ENCODE data around the gene SLC45A1.
A peak's percentile ranks its signal among the peaks of the same experiment; 100 is the strongest.

The SLC45A1 gene

DNA sequence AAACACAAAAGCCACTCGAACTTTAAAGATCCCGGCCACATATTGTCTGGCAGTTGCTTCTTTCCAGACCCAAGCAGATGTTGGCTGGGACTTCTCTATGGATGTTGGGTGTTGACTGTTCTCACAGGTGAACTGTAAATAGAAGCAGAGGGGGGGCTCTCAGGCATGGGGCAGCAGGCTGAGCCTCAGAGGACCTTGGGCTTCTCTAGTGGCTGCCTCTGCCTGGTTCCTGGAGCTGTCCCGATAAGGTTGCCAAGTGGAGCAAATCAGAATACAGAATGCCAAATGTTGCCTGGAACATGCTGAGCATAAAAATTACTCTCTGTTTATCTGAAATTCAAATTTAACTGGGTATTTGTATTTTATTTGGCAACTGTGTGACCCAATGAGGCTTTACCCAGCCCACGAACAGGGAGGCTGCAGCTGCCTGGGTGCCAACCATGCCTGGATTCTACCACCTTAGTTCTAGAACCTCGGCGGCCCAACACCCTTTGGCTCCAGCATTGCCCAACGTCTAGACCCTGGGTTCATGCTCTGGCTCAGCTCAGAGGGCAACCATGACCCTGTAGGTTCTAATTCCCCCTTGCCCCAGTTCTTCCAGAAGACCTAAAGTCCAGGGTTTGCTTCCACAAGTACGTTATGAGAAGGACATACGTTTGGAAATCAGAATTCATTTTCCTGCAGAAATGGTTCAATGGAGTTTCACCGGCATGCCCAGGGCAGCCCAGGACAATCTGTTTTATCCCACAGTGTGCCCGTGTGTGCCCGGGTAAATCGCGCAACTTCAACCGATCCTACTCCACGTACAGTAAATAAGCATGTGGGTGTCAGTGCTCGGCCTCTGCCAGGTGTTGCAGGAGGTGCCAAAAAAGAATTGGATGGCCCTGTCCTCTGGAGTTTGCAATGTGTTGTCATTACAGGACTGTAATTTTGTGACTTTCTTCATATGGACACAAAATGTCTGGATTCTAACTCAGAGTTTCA is 5.4 kb upstream of the SLC45A1 start:
- no peak for DNase-seq

DNA sequence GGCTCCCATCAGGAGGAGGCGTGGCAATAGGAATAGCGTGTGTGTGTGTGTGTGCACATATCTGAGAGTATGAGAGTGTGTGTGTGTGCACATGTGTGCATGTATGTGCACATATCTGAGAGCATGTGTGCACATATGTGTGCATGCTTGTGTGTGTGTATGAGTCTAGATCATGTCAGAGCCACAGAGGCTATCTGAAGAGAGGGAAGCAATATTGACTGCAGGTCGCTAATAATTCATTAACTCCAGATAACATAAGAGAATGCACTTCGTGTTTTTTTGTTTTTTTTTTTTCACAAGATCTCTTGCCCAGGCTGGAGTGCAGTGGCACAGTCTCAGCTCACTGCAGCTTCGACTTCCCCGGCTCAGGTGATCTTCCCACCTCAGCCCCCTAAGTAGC is 4.7 kb upstream of the SLC45A1 start:
- no peak for DNase-seq

DNA sequence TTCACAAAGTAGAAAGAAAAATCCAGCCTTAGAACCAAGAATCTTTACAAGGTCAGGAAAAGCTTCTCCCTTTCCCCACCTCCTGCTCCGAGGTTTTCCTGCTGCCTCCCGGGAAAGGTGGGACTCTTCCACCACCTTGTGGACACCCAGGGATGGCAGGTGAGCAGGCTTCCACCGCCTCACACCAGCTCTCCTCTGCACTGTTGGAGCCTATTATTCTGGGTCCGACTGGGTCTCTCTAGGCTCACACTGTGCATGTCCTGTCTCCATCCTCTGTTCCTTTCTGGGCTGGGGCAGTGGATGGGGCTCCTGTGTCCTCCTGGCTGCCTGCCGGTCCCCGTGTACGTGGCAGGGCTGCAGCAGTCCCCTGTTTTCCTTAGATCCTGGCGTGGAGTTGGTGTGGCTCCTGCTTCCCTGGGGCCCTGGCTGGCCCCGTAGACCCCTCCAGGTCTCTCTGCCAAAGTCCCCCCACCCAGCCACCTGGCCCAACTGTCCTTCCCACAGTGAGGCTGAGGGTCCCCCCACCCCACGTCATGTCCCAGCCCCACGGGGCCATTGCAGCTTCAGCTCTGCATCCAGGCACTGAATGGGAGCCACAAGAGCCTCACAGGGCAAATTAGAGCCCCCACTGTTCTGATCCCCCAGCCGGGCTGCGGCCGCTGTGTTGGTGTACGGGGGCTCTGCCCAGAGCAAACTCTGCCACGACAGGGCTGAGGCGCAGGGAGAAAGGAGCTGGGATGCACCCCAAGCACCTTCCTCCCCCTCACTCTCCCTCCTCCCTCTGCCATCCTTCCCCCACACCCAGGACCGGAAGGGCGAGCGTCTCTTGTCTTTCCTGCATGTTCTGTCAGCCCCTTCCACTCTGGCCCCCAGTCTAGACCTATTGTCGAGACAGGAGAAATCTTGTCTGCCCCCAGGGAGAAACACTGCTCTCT is 3.3 kb upstream of the SLC45A1 start:
- peak; percentile 26 for DNase-seq

DNA sequence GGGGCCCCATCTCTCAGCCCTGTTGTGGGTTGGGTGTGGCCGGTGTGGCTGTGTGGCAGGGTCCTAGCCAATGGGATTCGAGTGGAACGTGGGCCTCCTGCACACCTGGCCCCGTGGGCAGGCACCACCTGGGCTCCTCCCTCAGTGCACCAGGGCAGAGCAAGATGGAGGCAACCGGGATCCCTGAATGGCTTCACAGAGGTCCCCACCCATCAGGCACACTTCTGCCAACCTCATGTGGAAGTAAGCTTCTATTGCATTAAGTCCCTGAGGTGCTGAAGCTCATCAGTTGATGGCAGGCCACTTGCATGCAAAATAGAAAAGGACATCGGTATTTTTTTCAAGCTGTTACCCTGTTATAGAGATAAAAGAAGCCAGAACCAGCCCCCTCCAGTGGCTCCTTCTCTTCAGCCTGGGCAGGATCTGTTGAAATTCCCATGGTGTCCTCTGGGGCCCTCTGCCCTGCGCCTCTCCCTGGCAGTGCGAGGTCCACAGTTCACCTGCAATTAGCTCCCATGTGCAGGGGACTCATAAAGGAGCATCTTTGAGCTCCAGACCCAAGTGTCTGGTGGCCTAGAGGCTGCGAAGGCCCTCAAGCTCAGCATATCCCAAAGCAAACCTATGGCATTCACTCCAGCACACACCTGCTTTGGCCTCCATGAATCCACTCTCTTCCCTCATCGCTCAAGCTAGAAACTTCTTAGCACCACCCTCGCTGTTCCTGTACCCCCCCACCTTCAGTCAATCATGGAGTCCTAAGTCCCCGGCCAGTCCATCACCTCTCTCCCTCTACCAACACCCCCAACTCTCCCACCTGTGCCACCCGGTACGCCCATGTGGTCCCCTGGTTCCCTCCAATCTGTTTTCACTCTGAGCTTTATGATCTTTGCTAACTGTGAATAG is 2.1 kb upstream of the SLC45A1 start:
- DNase-seq = no peak

DNA sequence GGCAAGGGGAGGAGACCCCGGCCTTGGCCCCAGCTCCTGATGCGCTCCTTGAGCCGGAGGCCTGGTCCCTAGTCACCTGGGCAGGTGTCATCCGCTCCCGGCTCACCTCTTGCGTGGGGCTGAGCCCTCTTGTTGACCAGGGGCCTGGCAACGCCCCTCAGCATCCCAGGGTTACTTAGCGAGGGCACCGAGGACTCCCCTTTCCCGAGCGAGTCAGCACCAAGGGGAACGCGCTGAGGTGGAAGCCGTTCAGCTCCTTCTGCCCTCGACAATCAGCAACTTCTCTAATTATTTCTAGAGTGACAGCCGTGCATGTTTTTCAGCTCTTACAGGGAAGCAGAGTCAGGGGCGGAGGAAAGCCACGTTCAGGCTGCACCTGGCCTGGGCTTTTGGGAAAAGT is 522 bp downstream of the SLC45A1 start:
- no peak for DNase-seq

DNA sequence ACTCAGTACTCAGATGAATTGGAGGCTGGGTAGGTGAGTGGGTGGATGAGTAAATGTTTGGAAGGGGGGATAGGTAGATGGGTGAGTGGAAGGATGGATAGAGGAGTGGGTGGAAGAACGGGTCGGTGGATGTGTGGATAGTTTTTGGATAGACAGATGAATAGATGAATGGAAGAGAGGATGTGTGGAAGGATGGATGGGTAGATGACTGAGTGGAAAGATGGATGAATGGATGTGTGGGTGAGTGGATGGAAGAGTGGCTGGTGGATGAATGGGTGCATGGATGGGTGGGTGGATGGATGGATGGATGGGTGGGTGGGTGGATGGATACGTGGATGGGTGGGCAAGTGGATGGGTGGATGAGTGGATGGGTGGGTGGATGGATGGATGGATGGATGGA is 3.7 kb downstream of the SLC45A1 start:
- DNase-seq = no peak

DNA sequence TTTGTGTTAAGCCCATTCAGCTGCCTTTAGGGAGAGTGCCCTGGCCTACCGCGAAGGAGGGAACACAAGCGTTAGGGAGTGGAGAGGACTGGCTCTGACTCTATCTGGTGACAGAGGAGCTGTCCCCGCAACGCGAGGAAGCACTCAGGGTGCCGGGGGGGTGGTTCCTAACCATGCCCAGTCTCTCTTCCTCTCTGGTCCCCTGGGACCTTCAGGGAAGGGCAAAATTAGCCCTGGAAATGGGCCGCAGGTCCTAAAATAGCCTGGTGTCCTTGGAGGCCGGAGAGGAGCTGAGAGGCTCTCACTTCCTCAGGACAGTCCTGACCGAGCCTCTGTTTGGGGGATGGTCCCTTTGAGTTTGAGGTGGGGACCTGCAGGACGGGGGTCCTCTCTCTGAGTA is 5.8 kb downstream of the SLC45A1 start:
- DNase-seq = no peak

DNA sequence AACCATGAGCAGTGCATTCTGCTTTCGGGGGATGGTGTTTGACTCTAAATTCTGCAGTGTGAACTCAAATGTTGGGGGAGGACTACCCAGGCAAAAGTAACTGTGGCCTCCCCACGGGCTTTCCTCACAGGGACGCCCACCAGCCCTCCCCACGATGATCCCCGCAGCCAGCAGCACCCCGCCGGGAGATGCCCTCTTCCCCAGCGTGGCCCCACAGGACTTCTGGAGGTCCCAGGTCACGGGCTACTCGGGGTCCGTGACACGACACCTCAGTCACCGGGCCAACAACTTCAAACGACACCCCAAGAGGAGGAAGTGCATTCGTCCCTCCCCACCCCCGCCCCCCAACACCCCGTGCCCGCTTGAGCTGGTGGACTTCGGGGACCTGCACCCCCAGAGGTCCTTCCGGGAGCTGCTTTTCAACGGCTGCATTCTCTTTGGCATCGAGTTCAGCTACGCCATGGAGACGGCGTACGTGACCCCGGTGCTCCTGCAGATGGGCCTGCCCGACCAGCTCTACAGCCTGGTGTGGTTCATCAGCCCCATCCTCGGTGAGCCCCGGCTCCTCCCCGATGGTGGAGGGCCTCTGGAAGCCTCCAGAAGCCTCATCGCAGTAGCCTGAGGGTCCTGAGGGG is 6.4 kb downstream of the SLC45A1 start:
- no peak for DNase-seq

DNA sequence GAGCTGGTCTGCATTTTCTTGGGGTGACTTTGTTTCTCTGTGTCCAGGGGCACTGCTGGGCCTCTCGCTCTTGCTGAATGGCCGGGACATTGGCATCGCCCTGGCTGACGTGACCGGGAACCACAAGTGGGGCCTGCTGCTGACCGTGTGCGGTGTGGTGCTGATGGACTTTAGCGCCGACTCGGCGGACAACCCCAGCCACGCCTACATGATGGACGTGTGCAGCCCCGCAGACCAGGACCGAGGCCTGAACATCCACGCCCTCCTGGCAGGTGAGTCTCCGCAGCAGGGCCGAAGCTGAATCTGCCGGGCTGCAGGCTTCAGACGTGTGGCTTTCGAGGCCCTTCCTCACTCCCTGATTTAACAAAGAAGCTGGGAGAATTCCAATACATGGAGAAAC is 7.9 kb downstream of the SLC45A1 start:
- no peak for DNase-seq

DNA sequence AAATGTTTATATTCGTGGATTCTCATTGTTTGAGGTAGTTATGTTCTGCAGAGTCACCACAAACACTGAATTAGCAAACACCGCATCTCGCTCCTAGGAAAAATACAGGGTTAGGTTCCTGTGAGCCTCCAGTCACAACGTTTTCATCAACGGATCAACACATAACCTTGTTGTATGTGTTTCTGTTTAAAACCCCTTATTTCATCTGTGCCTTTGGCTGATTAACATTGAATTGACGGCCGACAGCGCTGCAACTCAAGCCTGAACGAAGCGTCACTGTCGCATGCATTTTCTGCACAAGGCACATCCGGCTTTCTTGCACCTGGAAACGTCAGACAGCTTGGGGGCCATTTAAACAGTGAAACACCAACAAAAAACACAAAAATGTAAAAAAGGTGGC is 8.4 kb downstream of the SLC45A1 start:
- DNase-seq = no peak

DNA sequence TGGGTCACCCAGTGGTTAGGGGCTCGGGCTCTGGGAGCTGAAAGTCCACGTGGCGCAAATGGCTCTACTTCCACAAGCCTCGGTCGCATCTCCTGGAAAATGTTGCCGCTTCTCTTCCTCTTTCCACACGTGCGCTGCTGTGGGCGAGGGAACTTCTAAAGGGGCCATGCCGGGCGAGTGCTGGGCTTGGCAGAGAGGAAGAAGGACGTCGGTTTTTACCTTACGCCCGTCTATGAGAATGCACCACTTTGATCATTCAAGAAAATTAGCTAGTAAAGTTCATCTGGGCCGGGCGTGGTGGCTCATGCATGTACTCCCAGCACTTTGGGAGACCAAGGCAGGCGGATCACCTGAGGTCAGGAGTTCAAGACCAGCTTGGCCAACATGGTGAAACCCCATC is 10.4 kb downstream of the SLC45A1 start:
- no peak for DNase-seq

DNA sequence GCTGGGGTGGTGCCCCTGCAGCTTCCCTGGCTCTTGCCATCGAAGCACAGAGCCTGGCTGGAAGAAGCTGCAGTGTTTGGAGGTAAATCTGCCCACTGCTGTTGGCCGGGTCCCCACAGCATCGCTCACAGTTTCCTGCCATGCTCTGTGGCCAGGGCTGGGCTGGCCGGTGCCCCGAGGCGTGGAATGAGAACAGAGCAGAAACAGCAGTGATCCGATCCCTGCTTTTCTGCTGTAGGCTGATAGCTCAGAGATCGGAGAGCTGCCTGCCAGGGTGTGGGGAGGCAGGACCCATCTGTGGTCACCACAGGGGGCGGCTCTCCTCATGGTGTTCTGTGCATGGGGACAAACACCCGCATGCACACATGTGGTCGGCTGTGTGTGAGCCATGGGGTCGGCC is 11.5 kb downstream of the SLC45A1 start:
- DNase-seq = no peak

DNA sequence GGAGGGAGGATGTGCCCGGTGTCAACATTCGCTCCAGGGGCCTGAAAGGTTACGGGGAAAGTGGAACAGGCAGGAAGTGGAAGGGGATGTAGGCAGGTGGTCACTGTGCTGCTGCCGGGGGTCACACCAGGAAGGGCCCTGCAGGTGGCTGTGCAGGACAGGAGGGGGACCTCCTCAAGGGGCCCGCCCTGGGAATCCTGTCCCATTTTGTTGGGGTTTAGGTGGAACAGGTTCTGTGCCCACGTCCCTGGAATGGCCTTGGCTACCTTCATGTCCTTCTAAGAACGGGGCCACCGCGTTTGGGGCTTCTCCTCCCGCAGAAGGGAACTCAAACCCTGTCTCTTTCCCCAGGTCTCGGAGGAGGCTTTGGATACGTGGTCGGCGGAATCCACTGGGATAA is 11.9 kb downstream of the SLC45A1 start:
- no peak for DNase-seq

DNA sequence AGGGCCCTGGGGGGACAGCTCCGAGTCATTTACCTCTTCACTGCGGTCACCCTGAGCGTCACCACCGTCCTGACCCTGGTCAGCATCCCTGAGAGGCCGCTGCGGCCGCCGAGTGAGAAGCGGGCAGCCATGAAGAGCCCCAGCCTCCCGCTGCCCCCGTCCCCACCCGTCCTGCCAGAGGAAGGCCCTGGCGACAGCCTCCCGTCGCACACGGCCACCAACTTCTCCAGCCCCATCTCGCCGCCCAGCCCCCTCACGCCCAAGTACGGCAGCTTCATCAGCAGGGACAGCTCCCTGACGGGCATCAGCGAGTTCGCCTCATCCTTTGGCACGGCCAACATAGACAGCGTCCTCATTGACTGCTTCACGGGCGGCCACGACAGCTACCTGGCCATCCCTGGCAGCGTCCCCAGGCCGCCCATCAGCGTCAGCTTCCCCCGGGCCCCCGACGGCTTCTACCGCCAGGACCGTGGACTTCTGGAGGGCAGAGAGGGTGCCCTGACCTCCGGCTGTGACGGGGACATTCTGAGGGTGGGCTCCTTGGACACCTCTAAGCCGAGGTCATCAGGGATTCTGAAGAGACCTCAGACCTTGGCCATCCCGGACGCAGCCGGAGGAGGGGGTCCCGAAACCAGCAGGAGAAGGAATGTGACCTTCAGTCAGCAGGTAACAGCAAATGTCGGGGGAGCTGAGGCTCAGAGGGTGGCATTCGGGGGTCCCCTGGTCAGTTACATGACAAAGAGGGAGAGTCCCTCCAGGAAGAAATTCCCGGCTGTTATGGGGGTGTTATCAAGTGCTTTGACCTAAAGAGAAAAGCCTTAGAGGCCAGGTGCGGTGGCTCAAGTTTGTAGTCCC is 12.6 kb downstream of the SLC45A1 start:
- DNase-seq = no peak

DNA sequence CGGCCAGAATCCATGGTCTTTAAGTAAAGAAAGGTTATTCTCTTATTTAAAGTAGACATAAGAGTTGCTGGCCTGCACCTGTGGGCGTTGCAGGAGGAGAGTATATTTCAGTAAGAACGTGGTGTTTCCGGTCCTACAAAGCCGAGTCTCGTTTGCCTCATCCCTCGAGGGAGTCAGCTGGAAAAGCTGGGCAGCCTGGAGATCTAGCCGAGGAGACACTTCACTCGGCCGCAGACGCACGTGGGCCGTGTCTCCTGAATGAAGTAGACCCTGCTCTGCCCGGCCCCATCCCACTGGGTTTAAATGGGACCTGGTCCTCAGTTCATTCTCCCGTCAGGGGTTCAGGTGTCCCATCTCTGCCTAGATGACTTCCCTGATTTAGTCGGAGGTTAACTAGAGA is 14.9 kb downstream of the SLC45A1 start:
- DNase-seq = no peak

DNA sequence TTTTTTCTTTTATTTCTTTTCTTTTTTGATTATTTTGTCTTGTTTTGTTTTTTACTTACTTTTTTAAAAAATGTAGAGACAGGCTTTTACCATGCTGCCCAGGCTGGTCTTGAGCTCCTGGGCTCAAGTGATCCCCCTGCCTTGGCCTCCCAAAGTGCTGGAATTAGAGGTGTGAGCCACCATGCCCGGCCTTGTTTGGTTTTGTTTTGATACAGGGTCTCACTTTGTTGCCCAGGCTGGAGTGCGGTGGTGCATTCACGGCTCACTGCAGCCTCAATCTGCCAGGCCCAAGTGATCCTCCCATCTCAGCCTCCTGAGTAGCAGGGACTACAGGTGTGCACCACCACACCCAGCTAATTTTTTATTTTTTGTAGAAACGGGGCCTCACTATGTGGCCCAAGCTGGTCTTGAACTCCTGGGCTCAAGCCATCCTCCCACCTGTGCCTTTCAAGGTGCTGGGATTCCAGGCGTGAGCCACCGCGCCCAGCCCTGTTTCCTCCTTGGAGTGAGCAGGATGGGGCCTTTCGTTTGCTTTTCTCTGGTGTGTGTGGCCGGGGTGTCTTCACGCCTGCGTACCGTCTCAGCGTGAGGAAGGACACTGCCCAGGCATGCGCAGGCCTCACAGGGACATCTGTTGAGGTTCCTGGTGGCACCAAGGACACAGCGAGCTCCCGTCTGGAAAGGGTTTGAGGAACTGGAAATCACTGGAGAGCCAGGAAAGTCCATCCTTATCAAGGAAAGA is 15.5 kb downstream of the SLC45A1 start:
- no peak for DNase-seq

DNA sequence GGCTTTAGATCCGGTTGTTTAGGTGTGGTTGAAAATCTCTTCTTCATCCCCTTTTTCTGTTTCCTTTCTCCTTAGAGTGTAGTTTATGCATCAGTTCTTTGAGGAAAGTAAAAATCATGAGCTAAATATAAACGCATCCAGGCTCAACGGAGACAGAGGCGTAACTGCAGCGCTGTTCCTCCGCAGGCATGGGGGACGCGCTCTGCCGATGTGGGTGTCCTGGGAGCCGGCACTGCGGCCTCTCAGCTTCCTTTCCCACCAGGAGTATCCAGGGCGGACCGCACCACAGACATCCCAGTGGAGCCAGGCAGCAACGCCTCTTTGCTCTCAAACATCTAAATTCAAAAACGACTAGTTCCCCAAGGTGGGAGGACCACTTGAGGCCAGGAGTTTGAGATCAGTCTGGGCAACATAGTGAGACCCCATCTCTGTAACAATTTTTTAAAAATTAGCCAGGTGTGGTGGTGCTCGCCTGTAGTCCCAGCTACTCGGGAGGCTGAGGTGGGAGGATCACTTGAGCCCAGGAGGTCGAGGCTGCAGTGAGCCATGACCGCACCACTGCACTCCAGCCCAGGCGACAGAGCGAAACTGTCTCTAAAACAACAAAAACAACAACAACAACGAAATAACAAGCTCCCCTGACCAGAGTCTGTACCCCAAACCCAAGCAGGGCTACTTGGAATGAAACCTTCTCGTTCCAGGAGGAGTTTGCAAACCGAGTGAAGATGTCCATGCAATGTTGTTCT is 16.4 kb downstream of the SLC45A1 start:
- no peak for DNase-seq

DNA sequence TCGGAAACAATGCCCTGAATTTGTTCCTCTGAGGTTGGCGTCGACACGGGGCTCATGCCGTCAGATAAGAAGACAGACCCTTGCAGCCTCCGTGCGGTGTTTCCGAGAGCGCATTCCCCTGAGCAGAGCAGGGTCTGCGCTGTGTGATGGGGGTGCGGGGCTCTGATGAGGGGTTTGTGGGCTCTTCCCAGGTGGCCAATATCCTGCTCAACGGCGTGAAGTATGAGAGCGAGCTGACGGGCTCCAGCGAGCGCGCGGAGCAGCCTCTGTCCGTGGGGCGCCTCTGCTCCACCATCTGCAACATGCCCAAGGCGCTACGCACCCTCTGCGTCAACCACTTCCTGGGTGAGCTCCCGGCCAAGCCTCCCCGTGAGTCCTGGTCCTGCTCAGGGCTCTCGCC is 17.3 kb downstream of the SLC45A1 start:
- no peak for DNase-seq

DNA sequence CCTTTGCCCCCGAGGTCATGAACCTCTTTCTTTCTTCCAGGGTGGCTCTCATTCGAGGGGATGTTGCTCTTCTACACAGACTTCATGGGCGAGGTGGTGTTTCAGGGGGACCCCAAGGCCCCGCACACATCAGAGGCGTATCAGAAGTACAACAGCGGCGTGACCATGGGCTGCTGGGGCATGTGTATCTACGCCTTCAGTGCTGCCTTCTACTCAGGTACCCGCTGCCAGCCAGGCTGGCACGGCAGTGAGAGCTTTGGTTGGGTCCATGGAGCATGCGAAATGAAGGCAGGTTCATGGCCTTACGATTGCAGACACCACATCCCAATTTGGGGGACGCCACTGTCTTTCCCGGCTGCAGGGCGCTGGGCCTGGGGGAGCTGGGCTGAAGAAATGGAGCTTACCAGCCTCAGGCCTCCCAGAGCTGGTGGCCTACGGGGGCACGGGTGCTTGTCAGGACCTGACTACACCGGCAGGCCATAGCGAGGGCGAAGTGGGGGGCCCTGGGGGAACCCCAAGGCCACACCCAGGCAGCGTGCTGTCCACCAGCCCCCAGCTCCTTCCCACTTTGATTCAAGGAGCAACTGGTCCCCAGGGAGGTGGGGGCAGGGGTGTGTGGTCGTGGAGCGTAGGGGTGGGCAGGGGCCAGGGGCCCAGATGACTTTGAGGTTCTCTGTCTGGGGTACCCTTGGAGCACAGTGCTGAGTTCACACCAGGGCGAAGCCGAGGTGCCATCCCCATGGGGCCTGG is 20.0 kb downstream of the SLC45A1 start:
- DNase-seq = no peak

Measured in activated CD4-positive, alpha-beta T cell treated with anti-CD3 and anti-CD28 coated beads for 1 hour (primary cell).